ENCODE results near the gene GALNT2.

Gene GALNT2

DNA sequence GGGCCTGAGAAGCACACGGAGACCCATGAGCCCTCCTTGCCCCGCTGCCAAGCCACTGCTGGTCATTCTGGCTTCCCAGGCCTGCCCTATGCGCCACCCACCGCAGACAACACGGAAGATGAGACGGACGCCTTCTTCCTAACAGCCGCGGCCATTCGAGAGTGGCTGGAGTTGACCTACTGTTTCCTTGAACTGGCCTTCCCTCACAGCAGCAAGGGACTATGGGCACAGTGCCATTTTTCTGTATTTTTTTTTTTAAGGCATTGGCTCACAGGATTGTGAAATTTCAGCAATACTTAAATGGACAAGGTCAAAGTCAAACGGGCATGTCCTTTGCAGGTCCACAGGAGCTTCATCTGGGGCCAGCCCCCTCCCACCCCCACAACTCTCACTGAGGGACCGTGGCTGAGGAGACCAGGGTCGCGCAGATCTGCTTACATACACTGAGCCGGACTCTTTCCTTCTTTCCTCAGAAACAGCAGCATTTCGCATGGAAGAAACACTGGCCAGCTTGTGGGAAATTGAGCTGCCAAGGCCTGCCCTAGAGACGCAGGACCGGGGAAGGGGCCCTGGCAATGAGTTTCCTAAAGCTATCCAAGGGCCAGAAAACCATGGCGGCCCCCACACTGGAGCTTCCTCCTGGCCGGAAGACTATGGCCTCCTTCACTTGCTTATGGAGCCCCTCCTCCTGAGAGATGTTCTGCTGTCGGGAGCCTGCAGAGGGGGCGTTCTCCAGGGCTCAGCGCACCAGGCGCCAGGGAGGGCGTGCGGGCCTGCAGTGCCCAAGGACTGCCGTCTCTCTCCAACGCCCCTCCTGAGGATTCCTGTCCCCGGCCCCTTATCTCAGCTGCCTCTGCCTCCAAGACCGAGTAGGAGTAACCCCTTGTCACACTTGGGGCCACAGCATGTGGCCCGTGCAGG, 260.2 kb downstream of the GALNT2 start:
- no peak for DNase-seq

DNA sequence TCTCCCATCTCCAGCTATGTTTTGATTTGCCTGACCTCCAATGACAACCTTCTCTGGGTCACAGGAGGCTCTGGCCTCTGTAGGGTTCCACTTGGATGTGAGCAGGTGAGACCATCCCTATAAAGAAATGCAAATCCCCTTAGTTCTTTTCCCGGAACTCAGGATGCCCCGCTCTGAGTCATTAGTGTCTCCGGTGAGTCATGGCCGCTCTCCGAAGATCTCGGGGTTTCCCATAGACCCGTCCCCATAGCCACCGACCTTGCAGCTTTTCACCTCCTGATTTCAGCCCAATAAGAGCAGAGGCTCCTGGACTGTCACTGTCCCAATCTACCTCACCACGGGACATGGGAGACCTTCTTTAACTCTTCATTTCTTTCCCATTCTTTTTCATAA, 260.9 kb downstream of the GALNT2 start:
- no peak for DNase-seq

DNA sequence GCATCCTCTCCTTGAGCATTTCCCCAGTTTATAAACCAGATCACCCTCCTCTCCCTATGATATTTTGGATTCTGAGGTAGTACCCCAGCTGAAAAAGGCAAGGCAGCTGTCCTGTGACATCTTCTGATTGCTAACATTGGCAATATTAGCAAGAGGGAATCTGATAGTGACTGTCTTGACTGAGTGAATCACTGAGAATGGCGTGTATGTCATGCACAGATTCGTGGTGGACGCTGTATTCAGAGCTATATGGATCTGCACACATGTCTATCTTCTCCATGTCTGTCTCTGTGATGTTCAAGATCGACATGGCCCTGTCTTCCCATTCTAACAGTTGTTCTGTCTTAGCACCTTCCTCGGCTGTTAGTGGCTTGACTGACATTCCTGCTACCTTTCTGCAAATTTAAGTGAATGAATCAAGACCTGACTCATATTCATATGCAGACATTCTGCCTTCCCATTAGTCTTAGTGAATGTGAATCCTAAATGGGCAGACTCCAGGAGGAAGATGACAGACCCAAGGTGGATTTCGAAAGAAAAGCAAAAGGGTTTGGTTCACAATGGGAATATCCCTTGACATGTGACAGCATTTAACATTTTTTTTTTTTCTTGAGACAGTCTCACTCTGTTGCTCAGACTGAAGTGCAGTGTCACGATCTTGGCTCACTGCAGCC, 261.4 kb downstream of the GALNT2 start:
- DNase-seq: no peak

DNA sequence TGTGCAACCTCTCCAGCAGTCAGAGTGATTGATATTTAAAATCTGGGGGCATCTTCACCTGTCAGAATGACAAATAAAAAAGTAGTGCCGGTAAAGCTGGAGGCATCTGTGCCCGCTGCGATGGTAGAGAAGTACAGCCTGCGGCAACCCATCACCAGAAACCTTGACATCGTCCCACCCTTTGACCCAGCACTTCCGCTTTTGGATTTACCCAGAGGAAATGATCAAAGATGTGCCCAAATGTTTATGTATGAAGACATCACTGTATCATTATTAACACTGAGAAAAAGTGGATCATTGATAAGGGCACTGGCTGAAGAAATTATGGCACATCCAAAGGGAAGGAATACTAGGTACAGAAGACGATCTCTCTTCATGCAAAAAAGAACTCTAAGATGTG, 263.1 kb downstream of the GALNT2 start:
- no peak for DNase-seq

All from fibroblast of skin of back (primary cell).